ENCODE data around the gene CTSD. TPM values are rescaled to one million over a fixed set of nuclear protein-coding genes. Genes with fewer than 3 reads are reported as not detected.

The CTSD gene
- total RNA-seq, 1 experiment from 2014 or later: 158 TPM

- Histone ChIP-seq H2BK12ac (ENCODE audit: insufficient read length, low read depth, low read length) (no peak overlapping the region), H2BK120ac (ENCODE audit: low read depth, low read length, poor library complexity, severe bottlenecking) (no peak overlapping the region), H3K4me2 (ENCODE audit: insufficient read depth, insufficient read length, low read length) (no peak overlapping the region), H3K14ac (ENCODE audit: insufficient read depth, low read length) (no peak overlapping the region), H2AK5ac (ENCODE audit: insufficient read length, low read length) (no peak overlapping the region), H3T11ph (ENCODE audit: low read length) (no peak overlapping the region), H4K8ac (replicated peaks; ENCODE audit: insufficient read length, low read depth, low read length) (no peak overlapping the region), H3K23me2 (ENCODE audit: insufficient read length, low read depth, low read length, poor library complexity, severe bottlenecking) (peaks cover 5% of the 10 kb centered on the region), H2BK15ac (ENCODE audit: low read depth, low read length) (no peak overlapping the region), H3K79me1 (ENCODE audit: insufficient read depth, low read depth, low read length, poor library complexity, severe bottlenecking) (no peaks in the 10 kb centered on the region), H2BK5ac (ENCODE audit: insufficient read length, low read length) (no peak overlapping the region), H4K5ac (ENCODE audit: insufficient read length, low read depth, low read length) (no peak overlapping the region), H4K91ac (ENCODE audit: insufficient read length, low read depth, low read length) (no peak overlapping the region), H3K23ac (ENCODE audit: insufficient read length, low read depth, low read length) (no peak overlapping the region), H3K27ac (ENCODE audit: insufficient read length, low read depth, low read length) (no peak overlapping the region), H4K20me1 (ENCODE audit: control insufficient read depth, insufficient read depth, insufficient read length) (peaks cover 11% of the 10 kb centered on the region), H3K18ac (ENCODE audit: insufficient read length, low read depth, low read length) (no peak overlapping the region), H2BK20ac (ENCODE audit: low read depth, low read length, poor library complexity, severe bottlenecking) (no peak overlapping the region), H3K56ac (ENCODE audit: insufficient read length, low read depth, low read length) (no peak overlapping the region), H3K9ac (ENCODE audit: extremely low read depth, insufficient read length, low read length) (no peak overlapping the region), H3K4ac (ENCODE audit: low read depth, low read length) (no peak overlapping the region), H3K9me3 (ENCODE audit: control insufficient read depth, low read depth, low read length) (no peaks in the 10 kb centered on the region), H3K27me3 (ENCODE audit: insufficient read depth, low read length) (peaks cover 16% of the 10 kb centered on the region; the same call in 1 of the 2 replicates), H2AFZ (ENCODE audit: low read length) (no peak overlapping the region), H3K4me1 (ENCODE audit: insufficient read depth, low read length) (no peaks in the 10 kb centered on the region; the same call in 1 of the 2 replicates), H3K79me2 (ENCODE audit: insufficient read depth, low read length) (no peaks in the 10 kb centered on the region)
- no peak overlapping the region; a peak in 1 of 7 replicates for H3K27ac Mint-ChIP-seq
- H3K4me3 Mint-ChIP-seq: no peak overlapping the region
- H3K36me3 Mint-ChIP-seq (ENCODE audit: insufficient read depth in 1 of 3, low read depth in 3 of 3): peaks cover 0 to 4% (median 0%) of the 10 kb centered on the region in 3 experiments; a peak in 2 of 7 replicates
- TF ChIP-seq, protein P1, sequence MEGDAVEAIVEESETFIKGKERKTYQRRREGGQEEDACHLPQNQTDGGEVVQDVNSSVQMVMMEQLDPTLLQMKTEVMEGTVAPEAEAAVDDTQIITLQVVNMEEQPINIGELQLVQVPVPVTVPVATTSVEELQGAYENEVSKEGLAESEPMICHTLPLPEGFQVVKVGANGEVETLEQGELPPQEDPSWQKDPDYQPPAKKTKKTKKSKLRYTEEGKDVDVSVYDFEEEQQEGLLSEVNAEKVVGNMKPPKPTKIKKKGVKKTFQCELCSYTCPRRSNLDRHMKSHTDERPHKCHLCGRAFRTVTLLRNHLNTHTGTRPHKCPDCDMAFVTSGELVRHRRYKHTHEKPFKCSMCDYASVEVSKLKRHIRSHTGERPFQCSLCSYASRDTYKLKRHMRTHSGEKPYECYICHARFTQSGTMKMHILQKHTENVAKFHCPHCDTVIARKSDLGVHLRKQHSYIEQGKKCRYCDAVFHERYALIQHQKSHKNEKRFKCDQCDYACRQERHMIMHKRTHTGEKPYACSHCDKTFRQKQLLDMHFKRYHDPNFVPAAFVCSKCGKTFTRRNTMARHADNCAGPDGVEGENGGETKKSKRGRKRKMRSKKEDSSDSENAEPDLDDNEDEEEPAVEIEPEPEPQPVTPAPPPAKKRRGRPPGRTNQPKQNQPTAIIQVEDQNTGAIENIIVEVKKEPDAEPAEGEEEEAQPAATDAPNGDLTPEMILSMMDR (conservative IDR thresholded peaks at IDR 0.05): no peak
- peaks cover 12 to 13% of the 10 kb centered on the region in 2 experiments for H3K4me1 Mint-ChIP-seq
- H3K27me3 Mint-ChIP-seq (ENCODE audit: low read depth): peaks cover 51% of the 10 kb centered on the region
- DNase-seq: no peak
- WGBS (ENCODE audit: extremely low coverage, insufficient read length, low lambda C conversion rate): no CpG with 5 or more reads among the region's 21 CpGs
- H3K9me3 Mint-ChIP-seq: peaks cover 4 to 9% of the 10 kb centered on the region in 2 experiments; a peak in 4 of 5 replicates
These were observed 16.6 kb downstream of the CTSD start for GRCh38 chr11:1746956-1747752.
